Activated CD8-positive, alpha-beta memory T cell treated with anti-CD3 and anti-CD28 coated beads for 36 hours (primary cell): ENCODE data around the gene UQCC2. TPM values are rescaled to one million over a fixed set of nuclear protein-coding genes. Genes with fewer than 3 reads are reported as not detected.

Source experiments
- CTCF ChIA-PET: fragments of 350-600 bp; sonication (Branson Sonifier 250); formaldehyde crosslinking; loops from one replicate; lab custom pipeline; 2021; ENCODE audit warnings: antibody characterized with exemption; lab: Charles Lee
- POLR2A ChIA-PET: fragments of 350-600 bp; sonication (Branson Sonifier 250); formaldehyde crosslinking; loops from one replicate; lab custom pipeline; 2021; ENCODE audit warnings: antibody characterized with exemption; lab: Charles Lee
- total RNA-seq, 2 experiments: library from RNA; stranded (reverse); gene quantifications; one replicate each; pipeline ENCODE4 v1.2.3, GENCODE V29; 2021

The UQCC2 gene
- 100 to 1,000 TPM; 150 to 154 TPM for total RNA-seq

GRCh38 chr6:33711140-33712129 lies at the start of gene UQCC2:
Gene UQCC2 (minus strand): TSS chr6:33711700. CDS start chr6:33711686, 14 bp downstream.
- CTCF ChIA-PET = interaction anchor here (0.8 to 1.9 kb wide), 21 partner anchors 9 to 315 kb away, joined by 3 to 12 read pairs (median 3); partner anchors contain the start of genes BAK1 and ITPR3
- POLR2A ChIA-PET = interaction anchor here (0.5 to 1.3 kb wide), 10 partner anchors 17 to 740 kb away, joined by 3 to 4 read pairs (median 3); partner anchors contain the start of gene HMGA1

- CTCF ChIA-PET = interaction anchor here (1.0 to 2.8 kb wide), 3 partner anchors 9 to 16 kb away, joined by 3 to 9 read pairs (median 4); no protein-coding TSS in a partner anchor
- POLR2A ChIA-PET = interaction anchor here (0.7 kb wide), 1 partner anchor 185 kb away, joined by 3 read pairs; no protein-coding TSS in a partner anchor
Measured at GRCh38 chr6:33759887-33760629, 48.6 kb upstream of the UQCC2 start.

DNA sequence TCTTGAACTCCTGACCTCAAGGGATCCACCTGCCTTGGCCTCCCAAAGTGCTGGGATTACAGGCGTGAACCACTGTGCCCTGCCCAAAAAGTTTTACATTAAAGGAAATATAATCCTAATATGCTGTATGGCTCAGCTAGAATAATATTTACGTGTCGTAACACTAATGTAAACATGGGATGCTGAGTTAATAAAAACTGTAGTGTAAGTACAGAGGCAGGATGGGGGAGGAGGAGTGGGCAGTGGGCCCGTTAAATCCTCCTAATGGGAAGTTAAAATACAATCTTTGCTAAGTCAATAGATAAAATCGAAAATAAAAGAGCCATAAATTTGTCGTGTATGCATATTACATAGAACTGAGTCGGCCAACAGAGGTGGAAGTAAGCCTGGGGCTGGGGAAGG lies 47.3 kb upstream of the UQCC2 start:
- ChIA-PET CTCF (interaction anchor here (1.0 kb wide), 1 partner anchor 11 kb away, joined by 3 read pairs; no protein-coding TSS in a partner anchor), POLR2A (no interaction called here)

DNA sequence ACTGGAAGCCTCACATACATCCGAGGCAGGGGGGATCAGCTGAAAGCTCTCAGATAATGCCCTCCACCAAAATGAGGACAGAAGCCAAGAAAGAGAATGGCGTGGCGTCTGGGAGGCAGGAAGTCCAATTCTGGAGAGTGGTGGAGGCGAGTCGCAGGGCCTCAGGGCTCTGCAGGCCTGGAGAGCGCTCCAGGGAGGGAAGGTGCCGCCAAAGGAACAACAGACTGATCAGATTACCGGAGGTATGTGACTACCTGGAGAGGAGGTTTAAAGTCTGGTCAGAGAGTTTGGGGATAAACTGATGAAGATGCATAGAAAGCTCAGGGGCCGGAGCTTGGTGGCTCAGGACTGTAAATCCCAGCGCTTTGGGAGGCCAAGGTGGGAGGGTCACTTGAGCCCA lies 46.4 kb upstream of the UQCC2 start:
- CTCF ChIA-PET = interaction anchor here (1.6 kb wide), 1 partner anchor 14 kb away, joined by 4 read pairs; no protein-coding TSS in a partner anchor
- POLR2A ChIA-PET = no interaction called here

DNA sequence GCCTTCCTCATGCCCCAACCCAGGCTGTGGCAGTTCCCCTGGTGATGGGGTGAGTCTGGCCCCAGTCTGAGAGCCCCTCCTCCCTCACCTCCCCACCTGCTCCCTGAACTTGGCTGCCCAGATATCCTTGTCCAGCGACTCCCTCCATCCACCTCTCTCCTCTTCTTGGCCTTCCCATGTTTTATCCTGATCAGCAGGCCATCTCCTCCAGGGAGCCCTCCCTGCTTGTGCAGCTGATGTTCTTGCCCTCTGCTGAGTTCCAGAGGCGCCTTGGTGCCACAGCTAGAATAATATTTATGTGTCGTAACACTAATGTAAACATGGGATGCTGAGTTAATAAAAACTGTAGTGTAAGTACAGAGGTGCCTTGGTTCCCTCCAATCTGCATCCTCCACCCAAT lies 45.6 kb upstream of the UQCC2 start:
- POLR2A ChIA-PET = no interaction called here
- CTCF ChIA-PET = interaction anchor here (1.6 kb wide), 1 partner anchor 15 kb away, joined by 4 read pairs; no protein-coding TSS in a partner anchor

GRCh38 chr6:33756211-33756954 lies 44.9 kb upstream of the UQCC2 start:
- ChIA-PET CTCF (interaction anchor here (1.6 kb wide), 1 partner anchor 16 kb away, joined by 4 read pairs; no protein-coding TSS in a partner anchor), POLR2A (interaction anchor here (0.6 kb wide), 1 partner anchor 30 kb away, joined by 3 read pairs; no protein-coding TSS in a partner anchor)

- ChIA-PET CTCF (no interaction called here), POLR2A (no interaction called here)
Measured at GRCh38 chr6:33755070-33755869, 43.8 kb upstream of the UQCC2 start.

DNA sequence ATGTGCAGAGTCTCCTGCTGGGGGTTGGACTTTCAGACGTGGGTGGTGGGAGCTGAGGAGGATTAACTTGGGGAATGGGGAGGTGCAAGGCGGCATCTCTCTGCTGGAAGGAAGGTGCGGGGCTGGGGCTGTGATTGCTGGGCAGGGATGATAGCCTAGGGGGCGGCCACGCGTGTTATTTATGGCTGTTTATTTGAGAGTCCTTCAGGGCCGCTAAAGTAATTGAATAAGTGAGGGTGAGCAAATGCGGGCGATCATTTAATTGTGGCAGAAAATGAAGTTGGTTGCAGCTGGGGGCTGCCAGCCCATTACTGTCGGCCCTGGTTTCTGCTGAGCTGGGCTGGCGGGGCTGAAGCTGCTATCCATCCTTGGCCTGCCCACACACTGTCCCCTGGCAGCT lies 42.7 kb upstream of the UQCC2 start:
- CTCF ChIA-PET = interaction anchor here (1.1 kb wide), 1 partner anchor 10 kb away, joined by 4 read pairs; no protein-coding TSS in a partner anchor
- POLR2A ChIA-PET = no interaction called here

DNA sequence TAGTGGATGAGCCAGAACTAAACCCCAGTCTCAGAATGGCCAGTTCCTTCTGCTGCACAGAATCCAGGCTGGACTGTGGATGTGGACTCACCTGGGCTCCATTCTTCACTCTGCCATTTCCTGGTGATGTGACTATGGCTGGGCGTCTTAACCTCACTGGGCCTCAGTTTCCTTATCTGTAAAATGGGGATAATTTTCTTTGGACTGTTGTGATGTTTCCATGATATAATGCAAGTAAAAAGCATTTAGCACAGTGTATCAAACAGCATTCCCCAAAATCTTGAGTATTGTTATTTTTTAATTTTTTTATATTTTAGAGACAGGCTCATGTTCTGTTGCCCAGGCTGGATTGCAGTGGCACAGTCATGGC lies 41.1 kb upstream of the UQCC2 start:
- CTCF ChIA-PET = no interaction called here
- POLR2A ChIA-PET = no interaction called here

DNA sequence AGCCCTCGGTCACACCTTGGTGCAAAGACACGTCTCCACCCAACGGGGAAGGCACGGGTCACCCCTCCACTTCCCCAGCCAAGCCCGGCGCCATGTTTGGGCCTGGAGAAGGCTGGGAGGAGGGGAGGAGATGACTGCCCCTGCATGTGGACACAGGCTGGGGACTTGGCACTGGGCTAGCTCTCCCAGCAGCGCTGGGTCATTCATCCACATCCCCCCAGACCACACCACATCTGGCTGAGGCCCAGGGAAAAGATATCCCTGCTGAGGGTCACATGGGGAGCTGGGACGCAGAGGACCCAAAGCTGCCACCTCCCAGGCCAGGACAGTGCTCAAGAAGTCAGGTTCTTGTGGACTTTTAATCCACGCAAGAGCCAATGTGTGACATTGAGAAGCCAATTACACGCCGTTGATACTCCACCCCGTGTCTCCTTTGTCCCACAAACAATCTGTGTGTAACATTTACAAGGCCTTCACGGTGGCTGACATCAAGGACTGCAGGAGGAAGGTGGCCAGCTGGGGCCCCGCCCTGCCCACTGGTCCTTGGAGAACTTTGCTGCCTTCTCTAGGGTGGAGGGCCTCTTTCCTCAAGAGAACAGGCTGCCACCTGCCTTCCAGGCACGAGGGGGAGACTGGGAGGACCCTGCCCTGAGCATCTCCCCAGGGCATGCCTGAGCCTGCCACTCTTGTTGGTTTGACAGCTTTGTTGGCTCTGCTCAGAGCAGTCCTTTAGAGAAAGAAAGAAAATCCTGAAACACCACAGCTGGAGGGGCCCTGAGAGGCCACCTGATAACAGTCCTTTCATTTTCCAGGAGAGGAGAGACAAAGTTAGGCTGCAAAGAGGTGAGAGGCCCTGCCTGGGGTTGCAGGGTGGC lies 40.5 kb upstream of the UQCC2 start:
- ChIA-PET POLR2A (no interaction called here), CTCF (interaction anchor here (1.0 to 1.8 kb wide), 2 partner anchors 9 to 17 kb away, joined by 3 to 4 read pairs; no protein-coding TSS in a partner anchor)

DNA sequence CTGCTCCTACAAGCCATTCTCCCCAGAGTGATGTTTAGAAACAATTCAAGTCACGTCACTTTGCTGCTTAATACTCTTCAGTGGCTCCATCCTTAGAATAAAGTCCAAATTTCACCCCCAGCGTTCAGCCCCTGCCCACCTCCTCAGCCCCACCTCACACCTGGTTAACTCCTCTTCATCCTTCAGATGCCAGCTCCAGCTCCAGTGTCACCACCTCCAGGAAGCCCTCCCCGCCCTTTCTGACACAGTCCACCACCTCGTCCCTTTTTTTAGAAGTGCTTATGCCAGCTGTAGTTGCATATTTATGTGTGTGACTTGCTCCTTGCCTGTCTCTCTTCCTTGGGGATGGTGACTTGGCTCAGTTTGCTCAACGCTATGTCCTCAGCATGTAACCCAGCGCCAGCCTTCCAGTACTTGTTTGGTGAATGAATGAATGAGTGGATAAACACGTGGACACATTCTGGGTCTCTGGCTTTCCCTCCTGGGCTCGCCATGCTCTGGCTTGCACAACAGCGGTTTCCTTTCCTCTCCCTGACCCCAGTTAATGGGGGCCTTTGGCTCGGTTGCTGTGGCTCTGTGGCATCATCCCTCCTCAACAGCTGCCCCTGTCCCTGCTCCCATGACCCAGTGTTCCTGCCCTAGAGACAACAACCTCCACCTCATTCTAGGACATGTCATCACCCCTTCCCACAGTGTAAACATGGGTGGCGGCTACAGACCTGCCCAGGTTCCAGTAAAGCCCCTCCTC lies 38.9 kb upstream of the UQCC2 start:
- CTCF ChIA-PET = interaction anchor here (0.8 to 1.8 kb wide), 6 partner anchors 10 to 277 kb away, joined by 3 to 4 read pairs (median 3); no protein-coding TSS in a partner anchor
- POLR2A ChIA-PET = no interaction called here

GRCh38 chr6:33749401-33749800 lies 37.9 kb upstream of the UQCC2 start:
- ChIA-PET CTCF (interaction anchor here (1.0 to 1.2 kb wide), 2 partner anchors 9 to 20 kb away, joined by 3 read pairs; no protein-coding TSS in a partner anchor), POLR2A (no interaction called here)

GRCh38 chr6:33748841-33749240 lies 37.3 kb upstream of the UQCC2 start:
- POLR2A ChIA-PET = no interaction called here
- CTCF ChIA-PET = no interaction called here

DNA sequence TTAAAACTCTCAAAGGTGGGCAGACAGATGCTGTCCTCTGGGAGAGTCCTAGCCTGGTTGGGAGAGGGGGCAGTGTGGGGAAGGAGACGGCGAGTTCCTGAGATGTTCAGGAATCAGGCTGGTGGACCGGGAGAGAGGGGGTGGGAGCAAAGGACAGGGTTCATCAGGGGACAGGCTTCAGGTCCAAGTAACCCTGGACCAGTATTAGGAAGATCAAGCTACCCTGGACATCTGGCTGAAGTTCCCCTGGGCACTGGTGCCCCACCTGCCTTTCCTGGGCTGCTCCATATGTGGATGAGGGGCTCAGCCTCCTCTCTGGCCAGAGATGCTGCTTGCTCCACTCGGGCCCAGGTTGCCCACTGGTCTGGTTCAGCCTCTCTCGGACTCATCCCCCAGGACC lies 36.3 kb upstream of the UQCC2 start:
- CTCF ChIA-PET = no interaction called here
- POLR2A ChIA-PET = no interaction called here

GRCh38 chr6:33746651-33747100 lies 35.2 kb upstream of the UQCC2 start, which contains the start of gene IP6K3:
Gene IP6K3 (minus strand): TSS chr6:33746905. CDS start chr6:33735476, 11,429 bp downstream.
- CTCF ChIA-PET = interaction anchor here (0.5 to 1.0 kb wide), 2 partner anchors 18 to 281 kb away, joined by 3 read pairs; no protein-coding TSS in a partner anchor
- POLR2A ChIA-PET = no interaction called here
